ENCODE measurements around the gene PIWIL1.

PIWIL1 gene

DNA sequence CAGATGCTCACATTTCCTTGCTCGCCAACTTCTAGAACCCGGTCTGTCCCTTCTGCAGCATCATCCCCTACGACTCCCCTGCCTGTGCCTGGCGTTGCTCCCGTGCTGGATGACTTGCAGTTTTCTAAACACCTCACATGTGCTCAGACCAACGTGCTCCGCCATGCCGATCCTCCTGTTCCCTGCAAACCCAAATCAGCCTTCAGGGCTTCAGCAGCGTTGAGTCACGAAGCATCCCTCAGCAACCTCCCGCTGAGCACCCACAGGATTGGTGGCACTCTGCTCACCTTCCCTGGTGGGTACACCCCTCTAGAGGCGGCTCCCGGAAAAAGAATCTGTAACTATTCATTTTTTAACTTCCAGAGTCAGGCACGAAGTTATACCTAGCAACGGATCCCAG, 2.8 kb upstream of the PIWIL1 start:
- H3K4me3 ChIP-seq (ENCODE audit: low read depth, low read length) = no peak overlapping the region
- in situ Hi-C loops (cut with HindIII; ENCODE audit: low sequenced_read_pairs) = no loop called here
- DNase-seq (ENCODE audit: low read depth) = no peak
- TF ChIP-seq, protein P1, sequence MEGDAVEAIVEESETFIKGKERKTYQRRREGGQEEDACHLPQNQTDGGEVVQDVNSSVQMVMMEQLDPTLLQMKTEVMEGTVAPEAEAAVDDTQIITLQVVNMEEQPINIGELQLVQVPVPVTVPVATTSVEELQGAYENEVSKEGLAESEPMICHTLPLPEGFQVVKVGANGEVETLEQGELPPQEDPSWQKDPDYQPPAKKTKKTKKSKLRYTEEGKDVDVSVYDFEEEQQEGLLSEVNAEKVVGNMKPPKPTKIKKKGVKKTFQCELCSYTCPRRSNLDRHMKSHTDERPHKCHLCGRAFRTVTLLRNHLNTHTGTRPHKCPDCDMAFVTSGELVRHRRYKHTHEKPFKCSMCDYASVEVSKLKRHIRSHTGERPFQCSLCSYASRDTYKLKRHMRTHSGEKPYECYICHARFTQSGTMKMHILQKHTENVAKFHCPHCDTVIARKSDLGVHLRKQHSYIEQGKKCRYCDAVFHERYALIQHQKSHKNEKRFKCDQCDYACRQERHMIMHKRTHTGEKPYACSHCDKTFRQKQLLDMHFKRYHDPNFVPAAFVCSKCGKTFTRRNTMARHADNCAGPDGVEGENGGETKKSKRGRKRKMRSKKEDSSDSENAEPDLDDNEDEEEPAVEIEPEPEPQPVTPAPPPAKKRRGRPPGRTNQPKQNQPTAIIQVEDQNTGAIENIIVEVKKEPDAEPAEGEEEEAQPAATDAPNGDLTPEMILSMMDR (IDR thresholded peaks at IDR 0.05; ENCODE audit: low read depth, low read length, missing control alignments) = no peak

DNA sequence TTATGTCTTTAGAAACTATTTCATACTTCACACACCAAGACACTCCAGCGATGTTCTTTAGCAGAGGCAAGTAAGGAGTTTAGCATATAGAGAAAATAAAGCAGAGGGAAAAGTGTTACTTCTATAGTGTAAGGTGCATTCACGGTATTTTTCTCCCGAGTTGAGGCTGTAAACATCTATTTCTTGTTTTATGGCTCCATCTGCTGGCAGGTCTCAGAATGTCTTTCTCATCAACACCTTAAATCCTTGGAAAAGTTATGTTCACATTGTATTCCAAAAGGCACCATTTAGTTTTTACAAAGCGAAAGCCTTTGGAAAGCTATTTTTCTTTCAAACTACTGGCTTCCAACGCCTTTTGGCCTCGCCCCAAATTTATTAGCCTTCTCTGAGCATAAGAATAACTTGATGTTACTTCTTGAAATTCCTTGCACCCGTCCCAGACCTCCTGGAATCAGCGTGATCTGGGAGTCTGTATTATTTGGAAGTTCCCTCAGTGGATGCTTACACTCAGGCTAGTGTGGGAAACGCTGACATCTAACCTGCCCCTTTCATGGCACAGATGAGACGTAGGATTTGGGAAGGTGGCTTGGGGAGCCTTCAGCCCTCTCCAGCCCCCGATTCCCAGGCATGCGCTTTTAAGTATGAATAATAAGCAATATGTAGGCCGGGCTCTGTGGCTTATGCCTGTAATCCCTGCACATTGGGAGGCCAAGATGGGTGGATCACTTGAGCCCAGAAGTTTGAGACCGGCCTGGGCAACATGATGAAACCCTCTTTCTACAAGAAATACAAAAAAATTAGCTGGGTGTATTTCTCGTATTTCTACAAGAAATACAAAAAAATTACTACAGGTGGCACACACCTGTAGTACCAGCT, 1.9 kb upstream of the PIWIL1 start:
- peak; percentile 27 for DNase-seq (ENCODE audit: low read depth)
- in situ Hi-C loops (cut with HindIII; ENCODE audit: low sequenced_read_pairs) = no loop called here
- TF ChIP-seq, protein P1 (IDR thresholded peaks at IDR 0.05; ENCODE audit: low read depth, low read length, missing control alignments) = peak; percentile 59
- no peak overlapping the region for H3K4me3 ChIP-seq (ENCODE audit: low read depth, low read length)

GRCh38 chr12:130336723-130337487, 782 bp upstream of the PIWIL1 start:
- in situ Hi-C loops (cut with HindIII; ENCODE audit: low sequenced_read_pairs) = no loop called here
- DNase-seq (ENCODE audit: low read depth) = no peak
- H3K4me3 ChIP-seq (ENCODE audit: low read depth, low read length) = no peak overlapping the region
- TF ChIP-seq, protein P1 (IDR thresholded peaks at IDR 0.05; ENCODE audit: low read depth, low read length, missing control alignments) = no peak

GRCh38 chr12:130338794-130339601, 1.3 kb downstream of the PIWIL1 start:
- TF ChIP-seq, protein P1 (IDR thresholded peaks at IDR 0.05; ENCODE audit: low read depth, low read length, missing control alignments) = no peak

GRCh38 chr12:130339951-130340350, 2.3 kb downstream of the PIWIL1 start:
- no peak for DNase-seq (ENCODE audit: low read depth)
- in situ Hi-C loops (cut with HindIII; ENCODE audit: low sequenced_read_pairs) = no loop called here
- H3K4me3 ChIP-seq (ENCODE audit: low read depth, low read length) = no peak overlapping the region
- TF ChIP-seq, protein P1 (IDR thresholded peaks at IDR 0.05; ENCODE audit: low read depth, low read length, missing control alignments) = no peak

More at GRCh38 chr12:130338794-130339601, 1.3 kb downstream of the PIWIL1 start:
- no peak for DNase-seq (ENCODE audit: low read depth)
- in situ Hi-C loops (cut with HindIII; ENCODE audit: low sequenced_read_pairs) = no loop called here
- H3K4me3 ChIP-seq (ENCODE audit: low read depth, low read length) = no peak overlapping the region

DNA sequence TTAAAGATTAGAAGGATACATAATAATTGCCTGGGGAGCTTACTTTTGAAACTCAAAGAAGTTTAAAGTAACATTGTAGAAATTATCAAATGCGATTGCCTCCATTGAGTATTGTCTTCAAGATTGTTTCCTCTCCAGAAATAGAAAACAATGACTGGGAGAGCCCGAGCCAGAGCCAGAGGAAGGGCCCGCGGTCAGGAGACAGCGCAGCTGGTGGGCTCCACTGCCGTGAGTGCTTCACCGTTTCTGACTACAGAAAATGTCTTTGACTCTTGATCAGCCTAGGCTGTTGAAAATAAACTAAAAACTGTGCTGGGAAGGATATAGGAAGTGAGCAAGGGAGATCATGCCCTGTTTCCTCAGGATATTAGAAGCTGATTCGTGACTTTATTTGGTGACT, 4.8 kb downstream of the PIWIL1 start:
- in situ Hi-C loops (cut with HindIII; ENCODE audit: low sequenced_read_pairs) = no loop called here
- TF ChIP-seq, protein P1 (IDR thresholded peaks at IDR 0.05; ENCODE audit: low read depth, low read length, missing control alignments) = no peak
- H3K4me3 ChIP-seq (ENCODE audit: low read depth, low read length) = no peak overlapping the region
- DNase-seq (ENCODE audit: low read depth) = no peak
